ENCODE data around the gene CRACR2B. TPM values are rescaled to one million over a fixed set of nuclear protein-coding genes. Genes with fewer than 3 reads are reported as not detected.
A peak's percentile ranks its signal among the peaks of the same experiment; 100 is the strongest.

Gene CRACR2B
- total and polyA plus RNA-seq, 2 of the 13 experiments (the other 11 are each of a cell fraction or from before 2014, with no cell fraction given), result 14.9 to 21.0 TPM

DNA sequence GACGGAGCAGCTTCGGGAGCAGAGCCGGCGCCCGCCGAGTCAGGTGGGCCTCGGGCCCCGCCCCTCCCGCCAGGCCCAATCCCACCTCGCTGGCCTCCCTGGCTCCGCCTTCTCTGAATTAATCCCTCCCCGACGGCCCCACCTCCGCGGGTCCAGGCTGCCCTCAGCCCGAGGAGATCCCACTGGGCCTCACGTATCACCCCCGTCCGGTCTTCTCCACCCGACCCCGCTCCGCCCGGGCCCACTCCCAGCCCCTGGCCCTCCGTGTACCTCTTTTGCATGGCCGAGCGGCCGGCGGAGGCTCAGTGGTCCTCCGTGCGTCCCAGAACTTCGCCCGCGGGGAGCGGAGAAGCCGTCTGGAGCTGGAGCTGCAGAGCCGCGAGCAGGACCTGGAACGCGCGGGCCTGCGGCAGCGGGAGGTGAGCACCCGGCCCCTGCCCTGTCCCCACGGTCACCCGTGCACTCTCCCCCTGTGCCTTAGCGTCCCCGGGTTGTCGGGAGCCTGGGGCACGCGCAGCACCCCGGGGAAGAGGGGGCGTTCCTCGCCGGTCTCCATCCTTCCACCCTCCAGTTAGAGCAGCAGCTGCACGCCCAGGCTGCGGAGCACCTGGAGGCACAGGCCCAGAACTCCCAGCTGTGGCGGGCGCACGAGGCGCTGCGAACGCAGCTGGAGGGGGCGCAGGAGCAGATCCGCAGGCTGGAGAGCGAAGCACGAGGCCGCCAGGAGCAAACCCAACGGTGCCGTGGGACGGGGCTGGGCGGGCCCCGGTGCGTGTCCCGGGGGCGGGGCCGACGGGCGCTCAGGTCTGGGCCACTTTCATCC lies 2.8 kb downstream of the CRACR2B start:
- no TSS peak for BruUV-seq (replicated peaks)
- peak overlapping the region; percentile 37 for H3K9ac ChIP-seq (ENCODE audit: insufficient read depth, low read depth, low read length)
- H4K20me1 ChIP-seq (ENCODE audit: insufficient read depth, low read length), result peaks cover 7% of the 10 kb centered on the region; the same call in 1 of the 2 replicates
- no peaks in the 10 kb centered on the region for H3K27me3 ChIP-seq (ENCODE audit: control insufficient read depth in 1 of 2, insufficient read depth in 2 of 2, low read length in 2 of 2)
- H3K36me3 ChIP-seq (replicated peaks in 1 of 2; ENCODE audit: control insufficient read depth in 1 of 2, insufficient read depth in 2 of 2, low read length in 2 of 2), result no peaks in the 10 kb centered on the region
- intact Hi-C loops (cut with micrococcal nuclease; ENCODE audit: unreplicated experiment), result no loop called here
- H3K9me3 ChIP-seq (ENCODE audit: low read length), result no peaks in the 10 kb centered on the region
- H2AFZ ChIP-seq (ENCODE audit: low read length), result no peak overlapping the region
- ChIA-PET CTCF (ENCODE audit: low intra/inter-chr PET ratio, low total read pairs) (no interaction called here), POLR2A (interaction anchor here (1.0 to 16.1 kb wide), 4 partner anchors 11 to 54 kb away, joined by 3 to 264 read pairs (median 80); partner anchors contain the start of genes PNPLA2, POLR2L, RPLP2 and TSPAN4)
- peaks cover 79% of the 10 kb centered on the region for H3K4me1 ChIP-seq (ENCODE audit: insufficient read depth, low read length)
- DNase-seq (ENCODE audit: low spot score) (peak; percentile 74), FAIRE-seq (peak; percentile 49), ATAC-seq (peak; percentile 58)
- WGBS (ENCODE audit: low lambda C conversion rate), result 1% methylated on average over 15 of the region's 78 CpGs
- in situ Hi-C loops (cut with HindIII; ENCODE audit: extremely low pct_ligation_motif_present, low pct_unique_long_range_greater_than_20kb), result no loop called here
- H3K4me3 ChIP-seq (replicated peaks in 1 of 3; ENCODE audit: insufficient read depth in 1 of 3, low read depth in 2 of 3, low read length in 3 of 3), result peak overlapping the region; percentile 28 to 75 (median 49)
- H3K4me2 ChIP-seq (ENCODE audit: low read depth, low read length), result peak overlapping the region; percentile 78
- no peak overlapping the region for H3K27ac ChIP-seq (ENCODE audit: extremely low read length, insufficient read depth, low read length)
- peaks cover 11% of the 10 kb centered on the region for H3K79me2 ChIP-seq (ENCODE audit: insufficient read depth, low read length)
- TF ChIP-seq KDM5A (IDR thresholded peaks at IDR 0.05; ENCODE audit: borderline replicate concordance, low read length) (no peak), ZNF224 (CRISPR knock-in tag; IDR thresholded peaks at IDR 0.05) (no peak), ESRRA (CRISPR knock-in tag; IDR thresholded peaks at IDR 0.05; ENCODE audit: low read depth) (peak; percentile 5; the same call in 1 of the 2 replicates), ZNF619 (CRISPR knock-in tag; IDR thresholded peaks at IDR 0.05) (no peak), STAT5B (CRISPR knock-in tag; IDR thresholded peaks at IDR 0.05) (no peak), ZNF484 (CRISPR knock-in tag; IDR thresholded peaks at IDR 0.05; ENCODE audit: borderline replicate concordance, low read depth) (no peak), MEIS2 (CRISPR knock-in tag; IDR thresholded peaks at IDR 0.05) (no peak), AHR (CRISPR knock-in tag; IDR thresholded peaks at IDR 0.05) (no peak), CENPT (CRISPR knock-in tag; IDR thresholded peaks at IDR 0.05; ENCODE audit: low read depth) (no peak), ZNF335 (CRISPR knock-in tag; IDR thresholded peaks at IDR 0.05) (no peak)
- TF ChIP-seq, protein P1, sequence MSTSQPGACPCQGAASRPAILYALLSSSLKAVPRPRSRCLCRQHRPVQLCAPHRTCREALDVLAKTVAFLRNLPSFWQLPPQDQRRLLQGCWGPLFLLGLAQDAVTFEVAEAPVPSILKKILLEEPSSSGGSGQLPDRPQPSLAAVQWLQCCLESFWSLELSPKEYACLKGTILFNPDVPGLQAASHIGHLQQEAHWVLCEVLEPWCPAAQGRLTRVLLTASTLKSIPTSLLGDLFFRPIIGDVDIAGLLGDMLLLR (CRISPR knock-in tag; IDR thresholded peaks at IDR 0.05), result no peak; the same call in 1 of the 2 replicates
- TF ChIP-seq, protein P2, sequence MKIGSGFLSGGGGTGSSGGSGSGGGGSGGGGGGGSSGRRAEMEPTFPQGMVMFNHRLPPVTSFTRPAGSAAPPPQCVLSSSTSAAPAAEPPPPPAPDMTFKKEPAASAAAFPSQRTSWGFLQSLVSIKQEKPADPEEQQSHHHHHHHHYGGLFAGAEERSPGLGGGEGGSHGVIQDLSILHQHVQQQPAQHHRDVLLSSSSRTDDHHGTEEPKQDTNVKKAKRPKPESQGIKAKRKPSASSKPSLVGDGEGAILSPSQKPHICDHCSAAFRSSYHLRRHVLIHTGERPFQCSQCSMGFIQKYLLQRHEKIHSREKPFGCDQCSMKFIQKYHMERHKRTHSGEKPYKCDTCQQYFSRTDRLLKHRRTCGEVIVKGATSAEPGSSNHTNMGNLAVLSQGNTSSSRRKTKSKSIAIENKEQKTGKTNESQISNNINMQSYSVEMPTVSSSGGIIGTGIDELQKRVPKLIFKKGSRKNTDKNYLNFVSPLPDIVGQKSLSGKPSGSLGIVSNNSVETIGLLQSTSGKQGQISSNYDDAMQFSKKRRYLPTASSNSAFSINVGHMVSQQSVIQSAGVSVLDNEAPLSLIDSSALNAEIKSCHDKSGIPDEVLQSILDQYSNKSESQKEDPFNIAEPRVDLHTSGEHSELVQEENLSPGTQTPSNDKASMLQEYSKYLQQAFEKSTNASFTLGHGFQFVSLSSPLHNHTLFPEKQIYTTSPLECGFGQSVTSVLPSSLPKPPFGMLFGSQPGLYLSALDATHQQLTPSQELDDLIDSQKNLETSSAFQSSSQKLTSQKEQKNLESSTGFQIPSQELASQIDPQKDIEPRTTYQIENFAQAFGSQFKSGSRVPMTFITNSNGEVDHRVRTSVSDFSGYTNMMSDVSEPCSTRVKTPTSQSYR (CRISPR knock-in tag; IDR thresholded peaks at IDR 0.05; ENCODE audit: borderline replicate concordance), result no peak

Measured in HepG2 (cell line).